Hypothalamus (tissue), 51 donors: ENCODE results near the gene GPR83.
"Not testable (repeated sequence)": the region's sequence is repeated elsewhere in the genome, so short reads cannot be mapped to it uniquely, and the experiment has no call there.

Experiments
- DNase-seq, 51 donors: peaks; one replicate each; lab custom pipeline; 2025; lab: John Stamatoyannopoulos, UW

Gene GPR83

DNA sequence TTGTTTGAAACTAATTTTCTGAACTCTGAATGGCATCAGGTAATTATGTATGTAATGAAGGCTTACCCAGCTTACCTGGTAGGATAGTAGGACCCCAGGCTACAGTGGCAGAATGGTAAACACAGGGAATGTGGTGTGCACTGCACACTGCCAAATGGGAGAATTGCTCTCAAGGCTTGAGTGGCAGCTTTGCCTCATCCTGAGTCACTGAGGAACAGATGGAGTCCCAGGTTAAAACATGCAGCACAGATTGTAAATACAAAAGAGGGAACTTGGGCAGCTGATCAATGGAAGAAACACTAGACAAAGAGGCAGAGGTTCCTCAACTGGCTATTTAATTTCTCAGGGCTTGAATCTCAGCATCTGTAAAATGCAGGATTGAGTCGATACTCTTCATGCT lies 24.4 kb downstream of the GPR83 start:
- no peak for DNase-seq

DNA sequence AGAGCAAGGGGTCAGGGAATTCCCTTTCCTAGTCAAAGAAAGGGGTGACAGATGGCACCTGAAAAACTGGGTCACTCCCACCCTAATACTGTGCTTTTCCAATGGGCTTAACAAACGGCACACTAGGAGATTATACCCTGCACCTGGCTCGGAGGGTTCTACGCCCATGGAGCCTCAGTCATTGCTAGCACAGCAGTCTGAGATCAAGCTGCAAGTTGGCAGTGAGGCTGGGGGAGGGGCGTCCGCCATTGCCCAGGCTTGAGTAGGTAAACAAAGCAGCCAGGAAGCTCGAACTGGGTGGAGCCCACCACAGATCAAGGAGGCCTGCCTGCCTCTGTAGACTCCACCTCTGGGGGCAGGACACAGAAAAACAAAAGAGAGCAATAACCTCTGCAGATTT lies 30.6 kb downstream of the GPR83 start:
- DNase-seq = not testable (repeated sequence)

DNA sequence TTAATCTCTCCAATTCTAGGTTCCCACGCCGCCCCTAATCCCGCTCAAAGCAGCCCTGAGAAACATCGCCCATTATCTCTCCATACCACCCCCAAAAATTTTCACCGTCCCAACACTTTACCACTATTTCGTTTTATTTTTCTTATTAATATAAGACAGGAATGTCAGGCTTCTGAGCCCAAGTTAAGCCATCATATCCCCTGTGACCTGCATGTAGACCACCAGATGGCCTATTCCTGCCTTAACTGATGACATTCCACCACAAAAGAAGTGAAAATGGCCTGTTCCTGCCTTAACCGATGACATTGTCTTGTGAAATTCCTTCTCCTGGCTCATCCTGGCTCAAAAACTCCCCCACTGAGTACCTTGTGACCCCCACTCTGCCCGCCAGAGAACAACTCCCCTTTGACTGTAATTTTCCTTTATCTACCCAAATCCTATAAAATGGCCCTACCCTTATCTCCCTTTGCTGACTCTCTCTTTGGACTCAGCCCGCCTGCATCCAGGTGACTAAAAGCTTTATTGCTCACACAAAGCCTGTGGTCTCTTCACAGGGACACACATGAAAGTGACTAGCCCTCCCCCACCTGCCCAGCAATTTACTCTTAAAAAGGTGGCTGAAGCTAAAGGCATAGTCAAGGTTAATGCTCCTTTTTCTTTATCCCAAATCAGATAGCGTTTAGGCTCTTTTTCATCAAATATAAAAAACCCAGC lies 50.2 kb downstream of the GPR83 start:
- DNase-seq = not testable (repeated sequence)

DNA sequence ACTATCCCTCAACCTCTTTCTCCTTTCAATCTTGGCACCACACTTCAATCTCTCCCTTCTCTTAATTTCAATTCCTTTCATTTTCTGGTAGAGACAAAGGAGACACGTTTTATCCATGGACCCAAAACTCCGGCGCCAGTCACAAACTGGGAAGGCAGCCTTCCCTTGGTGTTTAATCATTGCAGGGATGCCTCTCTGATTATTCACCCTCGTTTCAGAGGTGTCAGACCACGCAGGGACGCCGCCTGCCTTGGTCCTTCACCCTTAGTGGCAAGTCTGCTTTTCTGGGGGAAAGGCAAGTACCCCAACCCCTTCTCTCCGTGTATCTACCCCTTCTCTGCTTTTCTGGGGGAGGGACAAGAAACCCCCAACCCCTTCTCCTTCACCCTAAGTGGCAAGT lies 54.9 kb downstream of the GPR83 start:
- DNase-seq = not testable (repeated sequence)

DNA sequence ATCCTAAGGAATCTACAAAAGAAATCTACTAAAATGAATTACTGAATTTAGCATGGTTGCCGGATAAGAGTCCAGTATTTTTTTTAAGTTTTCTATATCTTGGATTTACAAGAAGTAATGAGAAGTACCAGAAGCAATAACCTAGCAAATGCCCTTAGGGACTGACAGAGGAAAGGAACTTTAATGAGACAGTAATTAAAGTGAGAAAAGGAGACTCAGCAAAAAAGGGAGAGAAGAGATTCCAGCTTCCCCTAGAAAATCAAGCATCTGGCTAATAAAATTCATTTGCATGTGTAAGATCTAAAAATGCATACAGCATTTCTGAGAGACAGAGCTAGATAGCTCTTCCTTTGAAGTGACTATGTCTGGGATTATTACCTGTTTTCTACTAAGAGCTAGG lies 57.7 kb downstream of the GPR83 start:
- no peak for DNase-seq

DNA sequence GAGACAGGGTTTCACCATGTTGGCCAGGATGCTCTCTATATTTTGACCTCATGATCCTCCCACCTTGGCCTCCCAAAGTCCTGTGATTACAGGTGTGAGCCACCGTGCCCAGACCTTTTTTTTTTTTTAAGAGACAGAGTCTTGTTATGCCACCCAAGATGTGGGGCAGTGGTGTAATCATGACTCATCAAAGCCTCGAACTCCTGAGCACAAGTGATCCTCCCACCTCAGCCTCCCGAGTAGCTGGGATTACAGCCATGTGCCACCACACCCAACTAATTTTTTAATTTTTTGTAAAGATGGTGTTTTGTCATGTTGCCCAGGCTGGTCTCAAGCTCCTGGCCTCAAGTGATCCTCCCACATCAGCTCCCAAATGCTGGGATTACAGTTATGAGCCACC lies 59.0 kb downstream of the GPR83 start:
- no peak for DNase-seq

DNA sequence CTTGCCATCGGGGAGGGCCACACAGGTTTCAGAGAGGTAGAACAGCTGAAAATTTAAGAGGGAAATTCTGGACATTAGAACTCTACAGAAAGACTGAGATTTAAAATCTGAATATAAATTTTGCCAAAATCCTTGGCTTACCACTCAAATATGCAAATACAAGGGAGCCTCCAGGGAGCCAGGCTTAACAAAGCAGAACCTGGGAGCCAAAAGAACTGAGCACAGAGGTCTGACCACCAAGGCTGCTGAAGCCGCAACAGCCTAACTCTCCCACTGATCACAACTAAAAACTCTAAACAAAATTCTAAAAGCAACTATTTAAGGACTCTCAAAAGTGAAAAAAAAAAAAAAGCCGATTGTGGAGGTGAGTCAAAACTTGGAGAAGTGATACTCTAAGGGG lies 62.6 kb downstream of the GPR83 start:
- no peak for DNase-seq

DNA sequence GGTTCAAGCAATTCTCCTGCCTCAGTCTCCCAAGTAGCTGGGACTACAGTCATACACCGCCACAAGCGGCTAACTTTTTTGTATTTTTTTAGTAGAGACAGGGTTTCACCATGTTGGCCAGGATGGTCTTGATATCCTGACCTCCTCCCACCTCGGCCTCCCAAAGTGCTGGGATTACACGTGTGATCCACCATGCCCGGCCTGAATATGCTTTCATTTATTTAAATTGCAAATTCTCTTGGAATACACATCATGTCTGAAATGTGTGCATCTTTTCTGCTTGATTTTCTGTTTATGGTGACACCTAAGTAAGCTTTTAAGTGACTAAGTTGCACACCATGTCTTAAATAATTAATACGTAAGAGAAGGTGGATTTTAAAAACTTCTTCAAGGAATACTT lies 65.2 kb downstream of the GPR83 start:
- DNase-seq = no peak

DNA sequence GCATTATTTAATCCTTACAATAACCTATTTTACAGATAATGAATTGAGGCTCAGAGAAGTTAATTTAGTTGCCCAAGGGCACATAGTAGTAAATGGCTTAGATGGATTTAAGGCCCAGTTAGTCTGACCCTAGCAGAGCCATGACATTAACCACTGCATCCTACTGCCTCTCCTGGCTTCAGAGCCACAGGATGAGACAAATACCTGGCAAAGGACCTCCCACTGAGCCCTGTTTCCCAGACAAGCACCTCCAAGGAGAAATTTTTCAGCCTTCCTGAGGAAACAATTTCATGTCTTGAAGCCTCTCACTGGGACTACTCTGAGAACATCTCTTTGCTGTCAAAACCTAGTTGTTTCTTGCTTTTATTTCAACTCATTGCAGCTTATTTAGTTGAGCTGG lies 68.4 kb downstream of the GPR83 start:
- no peak for DNase-seq

DNA sequence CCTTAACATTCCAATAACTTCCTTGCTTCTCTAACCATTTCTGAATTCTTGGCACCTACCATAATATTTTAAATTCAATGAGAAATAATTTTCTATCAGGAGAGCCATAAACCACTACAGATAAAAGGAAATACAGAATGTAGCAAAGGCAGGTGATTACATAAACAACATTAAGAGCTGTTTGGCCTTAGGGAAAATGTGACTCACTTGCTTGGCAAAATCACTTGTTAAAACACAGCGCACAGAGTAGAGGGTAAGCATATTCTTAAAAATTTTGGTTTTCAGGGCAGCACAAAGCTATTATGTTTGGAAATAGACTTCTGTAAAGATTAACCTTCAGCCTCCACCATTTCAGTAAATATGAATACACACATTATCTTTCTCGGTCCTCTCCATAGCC lies 70.4 kb downstream of the GPR83 start:
- no peak for DNase-seq

DNA sequence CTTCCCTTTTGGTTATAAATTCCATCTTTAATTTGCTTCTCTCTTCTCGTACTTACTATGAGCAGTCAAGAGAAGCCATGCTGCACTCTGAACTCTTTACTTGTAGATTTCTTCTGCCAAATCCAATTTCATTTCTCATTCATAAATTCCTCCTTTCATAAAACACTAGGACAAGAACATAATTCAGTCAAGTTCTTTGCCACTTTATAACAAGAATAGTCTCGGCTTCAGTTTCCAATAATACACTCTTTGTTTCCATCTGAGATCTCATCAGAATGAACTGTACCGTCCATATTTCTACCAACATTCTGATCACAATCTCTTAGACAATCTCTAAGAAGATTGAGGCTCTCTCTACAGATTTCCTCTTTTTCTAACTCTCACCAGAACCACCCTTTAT lies 71.7 kb downstream of the GPR83 start:
- DNase-seq = no peak

DNA sequence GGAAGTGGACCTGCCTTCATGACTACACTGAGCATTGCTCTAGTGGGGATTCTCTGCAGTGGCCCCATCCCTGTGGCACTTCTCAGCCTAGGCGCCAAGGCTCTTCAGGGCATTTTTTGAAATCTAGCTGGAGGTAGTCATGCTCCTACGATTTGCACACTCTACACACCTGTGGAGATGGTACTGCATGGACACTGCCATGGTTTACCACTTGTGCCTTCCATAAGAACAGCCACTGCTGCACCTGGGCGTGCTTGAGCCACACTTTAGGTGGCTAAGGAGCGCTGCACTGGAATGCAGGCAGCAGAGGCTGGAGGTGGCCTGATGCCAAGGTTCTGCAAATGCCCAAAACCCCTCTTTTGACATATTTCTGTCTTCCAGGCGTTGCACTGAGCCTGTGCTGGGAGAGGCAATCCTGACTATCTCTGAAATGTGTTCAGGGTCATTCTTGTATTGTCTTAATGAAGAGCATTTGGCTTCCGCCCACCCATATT lies 72.6 kb downstream of the GPR83 start:
- no peak for DNase-seq
